ENCODE data around the gene RNF220.

Gene RNF220

DNA sequence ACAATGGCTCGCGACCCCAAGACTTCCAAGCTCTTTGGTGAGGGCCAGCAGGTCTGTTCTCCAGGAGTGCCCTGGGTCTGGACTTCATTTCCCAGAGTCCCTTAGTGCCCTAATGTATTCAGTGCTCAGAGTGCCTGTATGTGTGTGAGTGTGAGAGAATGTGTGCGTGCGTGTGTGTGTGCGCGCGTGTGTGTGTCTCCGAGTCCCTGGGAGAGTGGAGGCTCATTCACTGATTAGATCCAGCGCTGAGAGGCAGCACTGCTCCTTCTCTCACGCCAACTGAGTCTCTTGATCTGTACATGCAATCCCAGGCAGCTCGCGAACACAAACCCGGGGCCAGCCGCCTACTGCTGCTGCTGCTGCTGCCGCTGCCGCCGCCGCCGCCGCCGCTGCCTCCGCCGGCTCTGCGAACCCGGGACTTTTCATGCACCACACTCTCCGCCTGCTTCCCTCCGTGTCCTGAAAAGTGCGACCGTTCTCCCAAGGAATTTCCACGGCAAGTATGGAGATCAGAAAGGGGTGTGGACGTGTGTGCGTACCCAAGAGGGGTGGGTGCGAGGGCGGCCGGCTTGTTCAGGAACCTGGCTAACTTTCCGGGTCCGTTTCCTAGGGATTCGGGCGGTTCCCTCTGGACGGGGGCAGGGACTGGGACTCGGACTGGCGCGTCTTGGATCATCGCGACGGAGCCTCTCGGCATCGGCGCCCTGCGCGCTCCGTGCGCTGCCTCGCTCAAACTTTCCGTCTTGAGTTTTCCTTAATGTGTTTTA lies at the start of gene RNF220:
RNF220 (plus strand) TSS at position 225 of the 767 bp plus-strand sequence.
- in situ Hi-C loops (cut with MboI; ENCODE audit: low sequenced_read_pairs) = no loop called here

GRCh38 chr1:44355582-44356305 lies 49.3 kb upstream of the RNF220 start:
- in situ Hi-C loops (cut with MboI; ENCODE audit: low sequenced_read_pairs) = no loop called here

DNA sequence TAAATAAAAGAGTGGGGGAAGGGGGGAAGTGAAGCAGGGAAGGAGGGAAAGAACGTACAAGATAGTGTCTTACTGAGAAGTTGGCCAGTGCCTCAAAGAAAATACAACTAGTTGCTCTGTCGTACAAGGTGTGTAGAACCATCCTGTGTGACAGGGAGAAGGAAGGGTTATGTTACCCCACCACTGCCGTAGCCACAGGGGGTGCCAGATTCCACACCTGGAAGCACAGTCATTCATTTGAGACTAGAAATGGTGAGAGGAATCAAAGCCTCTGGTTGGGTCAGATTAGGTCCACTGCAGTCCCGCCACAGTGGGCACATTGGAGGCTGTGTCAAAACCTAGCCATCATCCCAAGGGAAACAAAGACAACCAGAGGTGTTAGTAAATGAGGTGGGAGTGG lies 47.3 kb upstream of the RNF220 start:
- in situ Hi-C loops (cut with MboI; ENCODE audit: low sequenced_read_pairs) = no loop called here

DNA sequence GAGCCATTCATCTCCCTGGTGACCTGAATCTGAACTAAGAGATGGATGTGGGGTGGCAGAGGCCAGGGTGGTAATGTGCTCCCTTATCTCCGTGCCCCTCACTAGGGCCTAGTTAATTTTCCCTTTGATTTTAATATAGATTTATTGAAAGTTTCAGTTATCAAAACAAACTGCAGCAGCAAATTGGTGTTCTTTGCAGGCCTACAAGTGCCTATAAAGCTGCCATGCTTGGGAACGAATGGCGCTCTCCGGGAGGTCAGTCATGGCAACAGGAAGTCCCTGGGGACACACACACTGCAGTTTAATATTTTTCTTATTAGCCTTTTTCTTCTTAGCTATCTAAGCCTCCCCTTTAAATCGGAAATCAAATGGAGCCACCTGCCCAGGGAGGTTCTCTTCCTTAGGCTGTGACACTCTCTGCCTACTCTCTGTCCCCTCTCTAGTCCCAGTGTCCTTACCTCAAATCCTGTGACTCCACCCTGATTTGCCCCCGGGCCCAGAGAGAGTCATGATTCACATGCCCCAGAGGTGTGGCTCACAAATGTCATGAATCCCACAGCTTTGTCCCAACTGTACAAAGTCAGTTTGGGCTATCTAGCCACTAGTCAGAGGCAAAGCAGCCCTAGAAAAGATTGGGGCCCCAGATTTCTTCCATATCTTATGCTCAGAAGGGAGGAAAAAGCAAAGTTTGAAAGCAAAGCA lies 45.7 kb upstream of the RNF220 start:
- in situ Hi-C loops (cut with MboI; ENCODE audit: low sequenced_read_pairs) = no loop called here

GRCh38 chr1:44361478-44361877 lies 43.6 kb upstream of the RNF220 start:
- in situ Hi-C loops (cut with MboI; ENCODE audit: low sequenced_read_pairs) = no loop called here

- in situ Hi-C loops (cut with MboI; ENCODE audit: low sequenced_read_pairs) = no loop called here
Observed at GRCh38 chr1:44366371-44366975, 38.6 kb upstream of the RNF220 start.

DNA sequence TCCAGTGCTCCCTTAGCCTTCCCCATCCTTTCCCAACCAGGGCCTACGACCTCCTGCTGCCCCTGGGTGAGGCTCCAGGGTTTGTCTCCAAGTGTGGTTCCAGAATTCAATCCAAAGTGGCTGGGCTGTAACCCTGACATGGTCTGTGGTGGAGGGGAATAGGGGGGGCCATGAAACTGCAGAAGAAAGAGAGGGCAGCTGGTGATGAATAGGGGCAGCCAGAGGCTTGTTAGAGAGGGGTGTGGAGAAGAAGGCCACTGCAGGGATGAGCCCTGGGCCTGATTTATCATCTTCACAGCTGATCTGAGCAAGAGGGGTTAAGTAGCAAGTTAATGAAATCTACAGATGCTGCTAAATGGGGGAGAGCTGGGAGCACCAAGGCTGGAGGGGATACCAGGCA lies 37.1 kb upstream of the RNF220 start:
- in situ Hi-C loops (cut with MboI; ENCODE audit: low sequenced_read_pairs) = no loop called here

GRCh38 chr1:44368471-44369151 lies 36.4 kb upstream of the RNF220 start:
- in situ Hi-C loops (cut with MboI; ENCODE audit: low sequenced_read_pairs) = no loop called here

DNA sequence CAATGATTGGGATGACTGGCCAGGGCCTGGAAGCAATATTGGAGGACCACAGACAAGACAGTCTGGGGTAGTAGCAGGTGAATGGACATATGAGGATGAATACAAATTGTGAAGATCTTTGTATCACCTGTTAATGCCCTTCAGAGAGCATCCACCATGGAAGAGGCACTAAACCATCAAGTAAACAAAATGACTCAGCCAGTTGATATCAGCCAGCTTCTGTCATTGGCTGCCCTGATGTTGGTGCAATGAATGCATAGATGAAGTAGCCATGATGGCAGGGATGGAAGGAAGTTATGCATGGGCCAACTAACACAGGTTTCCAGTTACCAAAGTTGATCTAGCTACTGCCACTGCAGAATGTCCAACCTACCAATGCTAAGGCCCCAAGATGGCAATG lies 33.8 kb upstream of the RNF220 start:
- in situ Hi-C loops (cut with MboI; ENCODE audit: low sequenced_read_pairs) = no loop called here

GRCh38 chr1:44375547-44375946 lies 29.5 kb upstream of the RNF220 start:
- in situ Hi-C loops (cut with MboI; ENCODE audit: low sequenced_read_pairs) = loop anchor here (25.0 kb wide), 1 partner anchor 212 kb away; no protein-coding TSS in a partner anchor

DNA sequence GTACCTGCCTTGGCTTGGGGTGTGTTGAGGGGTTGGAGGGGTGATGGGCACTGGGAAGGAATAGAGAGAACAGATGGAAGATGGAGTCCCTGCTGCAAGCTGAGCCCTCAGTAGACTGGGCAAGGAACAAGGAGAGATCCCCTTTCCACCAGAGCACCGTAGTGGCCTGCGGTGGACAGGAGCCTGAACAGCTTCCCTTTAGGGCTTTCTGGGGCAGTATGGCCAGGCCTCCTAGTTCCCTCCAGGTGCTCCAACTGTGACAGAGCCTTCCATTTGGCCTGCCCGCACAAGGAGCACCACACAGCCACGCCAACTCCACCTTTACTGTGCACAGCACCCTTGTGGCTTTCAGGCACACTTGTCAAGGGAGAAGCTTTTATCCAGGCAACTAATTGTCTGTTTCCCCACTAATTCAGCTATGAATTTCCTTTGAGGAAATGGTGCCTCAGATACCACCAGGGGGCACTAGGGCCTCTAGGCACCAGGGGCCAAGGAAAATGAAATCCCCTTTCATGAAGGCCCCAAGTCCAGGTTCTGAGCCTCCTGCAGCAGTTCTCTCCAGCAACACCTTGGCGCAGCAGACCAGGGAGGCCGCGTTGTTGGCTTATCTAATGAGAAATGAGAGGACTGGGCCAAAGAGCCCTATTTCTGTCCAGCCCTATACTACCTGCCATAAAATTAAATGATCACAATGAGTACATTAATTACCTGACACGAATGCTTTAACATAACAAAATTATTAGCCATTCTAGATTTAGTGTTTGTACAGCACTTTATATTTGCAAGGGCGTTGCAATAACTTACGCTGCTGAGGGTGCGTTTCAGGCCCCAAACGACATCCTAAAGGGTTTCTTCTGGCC lies 26.9 kb upstream of the RNF220 start:
- in situ Hi-C loops (cut with MboI; ENCODE audit: low sequenced_read_pairs) = loop anchor here (25.0 kb wide), 1 partner anchor 209 kb away; no protein-coding TSS in a partner anchor

GRCh38 chr1:44380666-44381177 lies 24.3 kb upstream of the RNF220 start:
- in situ Hi-C loops (cut with MboI; ENCODE audit: low sequenced_read_pairs) = loop anchor here (25.0 kb wide), 1 partner anchor 207 kb away; no protein-coding TSS in a partner anchor

DNA sequence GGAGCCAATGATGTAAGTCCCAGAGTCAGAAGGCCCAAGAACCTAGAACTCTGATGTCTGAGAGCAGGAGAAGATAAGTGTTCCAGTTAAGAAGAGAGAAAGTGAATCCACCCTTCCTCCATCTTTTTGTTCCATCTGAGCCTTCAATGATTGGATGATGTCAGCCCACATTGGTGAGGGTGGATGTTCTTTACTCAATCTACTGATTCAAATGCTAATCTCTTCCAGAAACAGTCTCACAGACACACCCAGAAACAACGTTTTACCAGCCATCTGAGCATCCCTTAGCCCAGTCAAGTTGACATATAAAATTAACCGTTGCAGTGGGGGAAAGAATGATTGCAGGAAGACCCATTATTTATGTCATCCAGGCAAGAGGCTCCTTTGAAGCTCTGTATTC lies 16.5 kb upstream of the RNF220 start:
- in situ Hi-C loops (cut with MboI; ENCODE audit: low sequenced_read_pairs) = loop anchor here (25.0 kb wide), 1 partner anchor 199 kb away; no protein-coding TSS in a partner anchor

GRCh38 chr1:44389437-44389836 lies 15.6 kb upstream of the RNF220 start:
- in situ Hi-C loops (cut with MboI; ENCODE audit: low sequenced_read_pairs) = loop anchor here (25.0 kb wide), 1 partner anchor 198 kb away; no protein-coding TSS in a partner anchor

GRCh38 chr1:44390277-44390676 lies 14.8 kb upstream of the RNF220 start:
- in situ Hi-C loops (cut with MboI; ENCODE audit: low sequenced_read_pairs) = loop anchor here (25.0 kb wide), 1 partner anchor 197 kb away; no protein-coding TSS in a partner anchor

GRCh38 chr1:44401256-44402228 lies 3.5 kb upstream of the RNF220 start:
- in situ Hi-C loops (cut with MboI; ENCODE audit: low sequenced_read_pairs) = no loop called here

GRCh38 chr1:44405798-44406736 lies 1.0 kb downstream of the RNF220 start:
- in situ Hi-C loops (cut with MboI; ENCODE audit: low sequenced_read_pairs) = no loop called here

Measured in HL-60/S4 treated with phorbol 12-myristate 13-acetate at 8.2 ng/mL for 4 days and 3 days (cell line).